GM19328 (cell line): ENCODE measurements around the gene ADAMTS17.

ENCODE experiments used
- ATAC-seq: cut with Tn5 transposase; IDR thresholded peaks from one replicate; pipeline ENCODE4 v1.9.1; 2021; ENCODE audit warnings: mild to moderate bottlenecking, moderate library complexity; ENCODE audit not compliant: unreplicated experiment

ADAMTS17 gene

GRCh38 chr15:100341750-100342560, at the start of gene ADAMTS17:
TSS of gene ADAMTS17 (minus strand) at chr15:100341975. CDS start at chr15:100341899, 76 bp downstream.
- peak; percentile 93 for ATAC-seq

- no peak for ATAC-seq
Observed at GRCh38 chr15:100385300-100386050, 43.7 kb upstream of the ADAMTS17 start.

GRCh38 chr15:100384108-100384410, 42.3 kb upstream of the ADAMTS17 start:
- ATAC-seq, result no peak

- ATAC-seq, result no peak
Observed at GRCh38 chr15:100383302-100384107, 41.7 kb upstream of the ADAMTS17 start.

- no peak for ATAC-seq
Observed at GRCh38 chr15:100373942-100374341, 32.2 kb upstream of the ADAMTS17 start.

GRCh38 chr15:100373120-100373896, 31.5 kb upstream of the ADAMTS17 start:
- no peak for ATAC-seq

GRCh38 chr15:100372739-100373119, 31.0 kb upstream of the ADAMTS17 start:
- no peak for ATAC-seq

- ATAC-seq, result no peak
Observed at GRCh38 chr15:100355342-100355741, 13.6 kb upstream of the ADAMTS17 start.

GRCh38 chr15:100353449-100353848, 11.7 kb upstream of the ADAMTS17 start:
- ATAC-seq, result no peak

- no peak for ATAC-seq
Observed at GRCh38 chr15:100350434-100351226, 8.9 kb upstream of the ADAMTS17 start.

- peak; percentile 77 for ATAC-seq
Observed at GRCh38 chr15:100349696-100350433, 8.1 kb upstream of the ADAMTS17 start.

- ATAC-seq, result no peak
Observed at GRCh38 chr15:100349321-100349695, 7.5 kb upstream of the ADAMTS17 start.

- ATAC-seq, result no peak
Observed at GRCh38 chr15:100348578-100348977, 6.8 kb upstream of the ADAMTS17 start.

- no peak for ATAC-seq
Observed at GRCh38 chr15:100346866-100347512, 5.2 kb upstream of the ADAMTS17 start.

GRCh38 chr15:100345438-100345837, 3.7 kb upstream of the ADAMTS17 start:
- ATAC-seq, result no peak

GRCh38 chr15:100343251-100343650, 1.5 kb upstream of the ADAMTS17 start:
- ATAC-seq, result no peak

GRCh38 chr15:100341239-100341749, 481 bp downstream of the ADAMTS17 start:
- ATAC-seq, result peak; percentile 3

GRCh38 chr15:100340721-100341238, 995 bp downstream of the ADAMTS17 start:
- ATAC-seq, result no peak
